ENCODE results near the gene UFSP1.

GRCh38 chr7:100856871-100857282 is 32.6 kb downstream of the UFSP1 start:
- TF ChIP-seq CTCF (IDR thresholded peaks at IDR 0.05) (no peak), POLR2AphosphoS5 (IDR thresholded peaks at IDR 0.05; ENCODE audit: insufficient read depth in 1 of 2, low read depth in 1 of 2) (no peak)

All from vagina (tissue), 2 donors.